Ishikawa (cell line): ENCODE measurements around the gene PPA1.

ENCODE experiments used
- CEBPB ChIP-seq: IDR thresholded peaks from 2 replicates; pipeline ENCODE4 v1.6.1; 2012
- CREB1 ChIP-seq: IDR thresholded peaks from 2 replicates; pipeline ENCODE4 v1.6.1; 2012; ENCODE audit warnings: low read depth
- EGR1 ChIP-seq: IDR thresholded peaks from 2 replicates; pipeline ENCODE4 v1.6.1; 2012
- EP300 ChIP-seq: IDR thresholded peaks from 2 replicates; pipeline ENCODE4 v1.6.1; 2012; ENCODE audit warnings: borderline replicate concordance
- MAX ChIP-seq: IDR thresholded peaks from 2 replicates; pipeline ENCODE4 v1.6.1; 2012
- NFIC ChIP-seq: IDR thresholded peaks from 2 replicates; pipeline ENCODE4 v1.6.1; 2012
- RAD21 ChIP-seq: IDR thresholded peaks from 2 replicates; pipeline ENCODE4 v1.6.1; 2012; ENCODE audit warnings: low read depth
- REST ChIP-seq: IDR thresholded peaks from 2 replicates; pipeline ENCODE4 v1.6.1; 2012; ENCODE audit warnings: low read depth, mild to moderate bottlenecking
- TCF12 ChIP-seq: IDR thresholded peaks from 2 replicates; pipeline ENCODE4 v1.6.1; 2012; ENCODE audit warnings: low read depth
- YY1 ChIP-seq: IDR thresholded peaks from 2 replicates; pipeline ENCODE4 v1.6.1; 2012; ENCODE audit warnings: low read depth

- no peak for TF ChIP-seq YY1
- no peak for TF ChIP-seq RAD21
- TF ChIP-seq REST, result no peak
- no peak for TF ChIP-seq CEBPB
- no peak for TF ChIP-seq NFIC
- TF ChIP-seq MAX, result no peak
- TF ChIP-seq EGR1, result no peak
- no peak for TF ChIP-seq EP300
- TF ChIP-seq TCF12, result no peak
- TF ChIP-seq CREB1, result no peak
Measured at GRCh38 chr10:70280099-70280498, 46.9 kb upstream of the PPA1 start.
